Activated CD4-positive, alpha-beta T cell treated with anti-CD3 and anti-CD28 coated beads, Interleukin-2, amount 50 U/mL, for 16 hours (primary cell): ENCODE data around the gene PDK1.

Experiments
- DNase-seq: peaks from one replicate; pipeline ENCODE4 v3.0.0-alpha.2; 2020

Gene PDK1

GRCh38 chr2:172647439-172647838, 91.5 kb downstream of the PDK1 start:
- DNase-seq, result no peak

- DNase-seq, result no peak
Measured at GRCh38 chr2:172655091-172655837, 99.4 kb downstream of the PDK1 start.

- no peak for DNase-seq
Measured at GRCh38 chr2:172655838-172656573, 100.1 kb downstream of the PDK1 start.
